MCF 10A (cell line): ENCODE measurements around the gene KCNMB2. TPM values are rescaled to one million over a fixed set of nuclear protein-coding genes. Genes with fewer than 3 reads are reported as not detected.

Experiments used
- BruUV-seq: library from RNA; stranded (reverse); fragments of 400-500 nt; replicated peaks from 2 replicates; lab custom pipeline; 2021; lab: Mats Ljungman, UMichigan
- CTCF ChIA-PET: fragments of 300-600 bp; sonication (Branson Sonifier 250); formaldehyde crosslinking; extraction: SDS; loops from one replicate; lab custom pipeline; 2021; ENCODE audit warnings: antibody characterized with exemption, inconsistent platforms; lab: Yijun Ruan, JAX
- POLR2A ChIA-PET: fragments of 300-600, 350-650 bp; sonication (Branson Sonifier 250); formaldehyde crosslinking; extraction: SDS; loops from one replicate; lab custom pipeline; 2020; ENCODE audit warnings: antibody characterized with exemption, inconsistent platforms; lab: Yijun Ruan, JAX
- DNase-seq: peaks from one replicate; pipeline ENCODE4 v3.0.0-alpha.2; 2018; ENCODE audit not compliant: unreplicated experiment
- H3K27ac Mint-ChIP-seq: one replicate; pipeline ENCODE4 v1.8.0; 2022; ENCODE audit warnings: mild to moderate bottlenecking, low read depth, mixed read lengths; ENCODE audit not compliant: unreplicated experiment
- H3K27me3 Mint-ChIP-seq: one replicate; pipeline ENCODE4 v1.8.0; 2022; ENCODE audit warnings: mixed read lengths; ENCODE audit not compliant: insufficient read depth, unreplicated experiment
- H3K36me3 Mint-ChIP-seq: one replicate; pipeline ENCODE4 v1.8.0; 2022; ENCODE audit warnings: mild to moderate bottlenecking, moderate library complexity, mixed read lengths; ENCODE audit not compliant: insufficient read depth, unreplicated experiment
- H3K4me1 Mint-ChIP-seq: one replicate; pipeline ENCODE4 v1.8.0; 2022; ENCODE audit warnings: mixed read lengths; ENCODE audit not compliant: insufficient read depth, unreplicated experiment
- H3K4me3 Mint-ChIP-seq: one replicate; pipeline ENCODE4 v1.8.0; 2022; ENCODE audit warnings: mild to moderate bottlenecking, moderate library complexity, mixed read lengths; ENCODE audit not compliant: unreplicated experiment
- H3K9me3 Mint-ChIP-seq: one replicate; pipeline ENCODE4 v1.8.0; 2022; ENCODE audit warnings: mixed read lengths; ENCODE audit not compliant: unreplicated experiment
- CTCF ChIP-seq: fragments of 200-600 bp; IDR thresholded peaks from one replicate; pipeline ENCODE4 v1.8.0; 2022; ENCODE audit warnings: antibody characterized with exemption, mild to moderate bottlenecking; ENCODE audit not compliant: unreplicated experiment
- intact Hi-C: fragments of 100-400 bp; cut with micrococcal nuclease; formaldehyde crosslinking; loops from 2 replicates; pipeline ENCODE4 v1.14.1; 2022
- total RNA-seq: library from RNA; stranded (reverse); gene quantifications from 2 replicates; pipeline ENCODE4 v1.2.3, GENCODE V29; 2022

KCNMB2 gene
- total RNA-seq, 1 experiment from 2014 or later = not detected

- Mint-ChIP-seq H3K9me3 (peaks cover 7% of the 10 kb centered on the region), H3K36me3 (no peaks in the 10 kb centered on the region)
- CTCF ChIA-PET = interaction anchor here (1.0 kb wide), 1 partner anchor 36 kb away, joined by 3 read pairs; no protein-coding TSS in a partner anchor
These were observed 213.2 kb downstream of the KCNMB2 start for GRCh38 chr3:178749471-178749870.

GRCh38 chr3:178750639-178751300 is 214.5 kb downstream of the KCNMB2 start:
- no peak overlapping the region for H3K4me3 Mint-ChIP-seq

More at GRCh38 chr3:178749471-178749870, 213.2 kb downstream of the KCNMB2 start:
- POLR2A ChIA-PET = interaction anchor here (0.6 kb wide), 1 partner anchor 13 kb away, joined by 3 read pairs; no protein-coding TSS in a partner anchor
- H3K27ac Mint-ChIP-seq = no peak overlapping the region
- no peaks in the 10 kb centered on the region for H3K4me1 Mint-ChIP-seq
- no TSS peak for BruUV-seq
- H3K27me3 Mint-ChIP-seq = no peaks in the 10 kb centered on the region
- DNase-seq = no peak
- intact Hi-C loops = no loop called here
- no peak overlapping the region for H3K4me3 Mint-ChIP-seq
- no peak for TF ChIP-seq CTCF

GRCh38 chr3:178752843-178753242 is 216.6 kb downstream of the KCNMB2 start:
- no peaks in the 10 kb centered on the region for H3K4me1 Mint-ChIP-seq
- H3K27me3 Mint-ChIP-seq = no peaks in the 10 kb centered on the region
- POLR2A ChIA-PET = no interaction called here
- DNase-seq = no peak
- no TSS peak for BruUV-seq
- intact Hi-C loops = no loop called here
- no peaks in the 10 kb centered on the region for H3K36me3 Mint-ChIP-seq
- H3K4me3 Mint-ChIP-seq = no peak overlapping the region
- no peaks in the 10 kb centered on the region for H3K9me3 Mint-ChIP-seq
- no peak overlapping the region for H3K27ac Mint-ChIP-seq
- TF ChIP-seq CTCF = no peak
- CTCF ChIA-PET = no interaction called here

More at GRCh38 chr3:178750639-178751300, 214.5 kb downstream of the KCNMB2 start:
- CTCF ChIA-PET = interaction anchor here (0.6 to 1.0 kb wide), 2 partner anchors 37 to 174 kb away, joined by 3 read pairs; no protein-coding TSS in a partner anchor
- H3K9me3 Mint-ChIP-seq = peaks cover 7% of the 10 kb centered on the region
- POLR2A ChIA-PET = interaction anchor here (0.7 kb wide), 1 partner anchor 97 kb away, joined by 4 read pairs; no protein-coding TSS in a partner anchor
- H3K36me3 Mint-ChIP-seq = no peaks in the 10 kb centered on the region
- BruUV-seq = no TSS peak
- intact Hi-C loops = no loop called here
- TF ChIP-seq CTCF = no peak
- DNase-seq = no peak
- no peaks in the 10 kb centered on the region for H3K27me3 Mint-ChIP-seq
- no peaks in the 10 kb centered on the region for H3K4me1 Mint-ChIP-seq
- H3K27ac Mint-ChIP-seq = no peak overlapping the region

GRCh38 chr3:178754852-178755510 is 218.7 kb downstream of the KCNMB2 start:
- Mint-ChIP-seq H3K4me1 (no peaks in the 10 kb centered on the region), H3K36me3 (no peaks in the 10 kb centered on the region), H3K9me3 (no peaks in the 10 kb centered on the region), H3K4me3 (no peak overlapping the region), H3K27me3 (no peaks in the 10 kb centered on the region), H3K27ac (no peak overlapping the region)
- intact Hi-C loops = no loop called here
- TF ChIP-seq CTCF = no peak
- POLR2A ChIA-PET = no interaction called here
- CTCF ChIA-PET = interaction anchor here (0.7 kb wide), 1 partner anchor 22 kb away, joined by 3 read pairs; no protein-coding TSS in a partner anchor
- DNase-seq = no peak
- BruUV-seq = no TSS peak
